GM18498 (cell line): ENCODE measurements around the gene ANKS1A.

ENCODE experiments used
- ATAC-seq: cut with Tn5 transposase; IDR thresholded peaks from one replicate; pipeline ENCODE4 v1.9.1; 2021; ENCODE audit warnings: mild to moderate bottlenecking, moderate library complexity; ENCODE audit not compliant: unreplicated experiment

The ANKS1A gene

DNA sequence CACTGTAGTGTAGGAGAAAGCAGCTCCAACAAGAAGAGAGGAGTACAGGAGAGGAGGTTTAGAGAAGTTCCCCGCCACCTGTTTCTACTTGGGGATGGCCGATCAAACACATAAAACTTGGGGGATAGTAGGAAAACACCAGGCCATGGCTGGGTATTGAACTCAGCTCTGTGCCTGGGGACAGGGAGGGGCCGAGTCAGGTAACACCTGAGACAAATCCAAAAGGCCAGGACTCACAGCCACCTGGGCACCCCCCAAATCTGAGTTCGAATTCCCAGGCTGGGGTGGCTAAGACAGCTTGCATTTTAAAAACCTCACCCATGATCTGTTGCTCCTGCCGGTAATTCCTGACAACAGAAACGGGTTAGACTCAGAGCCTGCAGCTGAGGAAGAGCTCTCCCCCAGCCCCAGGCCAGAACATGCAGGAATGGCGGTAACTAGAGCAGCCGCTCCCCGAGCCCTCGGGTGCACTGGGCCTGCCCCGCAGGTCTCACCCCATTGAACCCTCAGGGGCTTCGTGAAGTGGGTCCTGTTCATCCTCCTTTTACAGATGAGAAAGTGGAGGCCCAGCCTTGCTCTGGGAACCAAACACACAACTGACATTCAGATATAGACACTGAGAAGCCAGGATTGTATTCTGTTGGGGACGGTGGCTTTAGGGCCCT is 191.1 kb downstream of the ANKS1A start:
- no peak for ATAC-seq

DNA sequence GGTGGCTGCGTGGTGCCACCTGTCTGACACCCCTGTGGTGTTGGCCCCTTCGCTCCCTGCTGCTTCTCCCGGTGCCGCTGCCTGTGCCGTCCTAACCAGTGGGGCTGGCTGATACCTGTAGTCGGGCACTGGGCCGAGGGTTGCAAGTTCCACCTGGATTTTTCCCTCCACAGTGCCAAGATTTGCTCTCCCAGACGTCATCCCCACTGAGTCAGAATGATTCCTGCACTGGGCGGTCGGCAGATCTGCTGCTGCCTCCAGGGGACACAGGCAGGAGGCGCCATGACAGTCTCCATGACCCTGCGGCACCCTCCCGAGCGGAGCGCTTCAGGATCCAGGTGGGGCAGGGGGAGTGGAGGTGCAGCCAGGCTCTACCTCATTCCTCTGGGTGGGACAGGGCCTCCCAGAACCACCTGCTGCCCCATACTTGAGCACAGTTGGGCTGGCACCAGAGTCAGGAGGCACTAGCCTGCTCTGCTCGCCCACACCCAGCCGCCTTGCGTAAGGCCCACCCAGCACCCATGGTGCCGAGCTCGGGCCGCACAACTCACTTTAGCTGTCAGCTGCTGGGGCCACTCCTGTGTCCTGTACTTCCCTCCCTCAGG is 191.9 kb downstream of the ANKS1A start:
- no peak for ATAC-seq

DNA sequence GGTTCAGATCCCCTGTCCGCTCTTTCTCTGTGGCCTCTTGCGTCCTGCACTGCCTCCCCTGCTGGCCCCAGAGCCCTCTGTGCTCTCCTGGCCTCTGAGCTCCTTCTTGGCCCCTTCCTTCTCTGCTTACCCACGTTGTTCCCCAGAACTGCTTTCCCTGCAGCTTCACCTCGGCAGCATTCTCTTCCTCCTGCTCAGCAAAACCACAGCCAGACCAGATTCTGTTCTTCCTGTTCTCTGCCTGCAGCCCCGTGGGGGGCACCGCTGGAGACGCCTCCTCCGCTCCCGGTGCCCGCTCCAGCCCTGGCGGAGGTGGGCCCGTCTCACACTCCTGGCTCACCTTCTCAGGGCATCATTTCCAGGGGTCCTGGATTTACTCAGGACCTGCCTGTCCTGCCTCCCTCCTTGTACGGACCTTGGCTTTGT is 192.4 kb downstream of the ANKS1A start:
- ATAC-seq = no peak

DNA sequence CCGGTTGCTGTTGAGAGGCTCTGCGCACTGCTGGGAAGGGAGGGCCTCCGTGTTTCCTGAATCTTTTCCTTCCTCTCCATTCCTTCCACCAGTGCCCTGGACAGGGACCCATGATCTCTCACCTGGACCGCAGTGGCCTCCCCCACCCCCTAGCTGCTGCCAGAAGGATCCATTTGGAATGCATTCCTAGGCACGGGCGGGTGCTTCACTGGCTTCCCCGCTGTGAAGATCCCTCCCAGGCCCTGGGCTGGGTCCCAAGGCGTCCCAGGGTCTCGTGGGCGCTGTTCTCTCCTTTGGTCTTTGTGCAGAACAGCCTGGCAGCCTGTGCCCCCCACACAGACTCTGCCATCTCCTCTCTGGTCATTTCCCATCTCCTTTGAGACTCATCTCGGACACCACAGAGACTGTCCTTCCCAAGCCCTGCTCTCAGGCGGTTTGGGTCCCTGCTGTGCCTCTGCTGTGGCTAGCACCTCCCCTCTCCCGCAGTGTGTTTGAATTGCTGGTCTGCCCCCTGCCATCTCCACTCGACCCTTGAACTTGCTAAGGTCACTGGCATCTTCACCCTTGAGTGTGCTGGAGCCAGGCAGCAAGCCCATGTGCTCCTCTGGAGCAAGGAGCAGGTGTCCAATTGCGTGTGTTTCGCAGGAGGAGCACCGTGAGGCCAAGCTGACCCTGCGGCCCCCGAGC is 193.1 kb downstream of the ANKS1A start:
- no peak for ATAC-seq

DNA sequence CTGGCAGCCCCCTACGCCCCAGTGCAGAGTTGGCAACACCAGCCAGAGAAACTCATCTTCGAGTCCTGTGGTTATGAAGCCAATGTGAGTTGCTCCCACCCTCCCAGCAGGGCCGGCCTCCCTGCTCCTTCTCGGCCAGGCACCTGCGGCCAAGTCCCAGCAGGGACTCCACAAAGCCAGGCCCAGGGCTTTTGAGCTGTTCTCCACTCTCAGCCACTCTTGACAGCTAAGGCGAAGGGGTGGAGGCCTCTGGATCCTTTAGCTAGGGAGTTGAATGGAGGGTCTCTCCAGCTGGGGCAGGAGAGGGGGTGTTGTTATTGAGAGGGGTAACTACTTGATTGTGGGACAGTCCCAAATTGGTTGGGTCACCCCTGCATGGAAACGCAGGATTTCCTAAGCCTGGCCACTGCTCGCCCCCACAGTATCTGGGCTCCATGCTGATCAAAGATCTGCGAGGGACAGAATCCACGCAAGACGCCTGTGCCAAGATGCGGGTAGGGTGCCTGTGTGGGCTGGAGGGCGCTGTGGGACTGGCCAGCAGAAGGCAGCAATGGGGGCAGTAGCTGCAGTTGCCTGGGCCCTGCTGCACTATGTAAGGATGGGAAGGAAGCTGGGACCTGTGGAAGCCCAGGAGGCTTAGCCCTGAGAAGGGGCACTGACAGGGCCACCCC is 193.8 kb downstream of the ANKS1A start:
- ATAC-seq = no peak

DNA sequence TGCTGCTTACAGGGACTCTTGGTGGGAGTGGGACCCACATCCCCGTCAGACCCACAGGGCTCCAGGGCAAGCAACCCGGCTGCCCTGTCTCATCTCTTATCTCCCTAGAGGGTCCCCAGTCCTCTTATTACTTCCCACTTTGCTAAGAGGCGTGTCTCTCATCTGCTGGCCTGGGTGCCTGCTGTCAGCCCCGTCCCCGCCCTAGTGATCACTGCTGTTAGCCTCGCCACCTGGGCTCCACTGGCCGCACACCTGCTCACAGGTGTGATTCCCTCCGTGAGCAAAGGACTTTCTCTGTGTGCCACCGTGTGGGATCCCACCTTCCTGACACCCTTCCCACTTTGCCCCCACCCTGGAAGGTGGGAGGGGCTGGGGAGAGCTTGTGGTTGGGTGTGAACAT is 194.5 kb downstream of the ANKS1A start:
- ATAC-seq = no peak

DNA sequence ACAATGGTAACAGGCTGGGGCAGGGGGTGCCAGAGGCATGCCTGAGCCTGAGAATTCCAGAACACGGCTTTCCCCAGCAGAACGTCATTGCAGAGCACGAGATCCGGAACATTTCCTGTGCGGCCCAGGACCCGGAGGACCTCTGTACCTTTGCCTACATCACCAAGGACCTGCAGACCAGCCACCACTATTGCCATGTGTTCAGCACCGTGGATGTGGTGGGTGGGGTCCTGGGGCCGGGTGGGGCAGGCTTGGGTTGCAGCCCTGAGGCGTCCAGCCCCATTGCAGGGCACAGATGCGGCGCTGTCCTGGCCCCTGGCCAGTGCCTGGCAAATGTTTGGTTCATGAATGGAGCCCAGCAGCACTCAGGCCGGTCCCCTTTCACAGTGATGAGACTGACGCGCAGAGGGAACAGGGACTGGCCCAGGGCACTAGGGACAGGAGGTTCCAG is 195.0 kb downstream of the ANKS1A start:
- no peak for ATAC-seq

DNA sequence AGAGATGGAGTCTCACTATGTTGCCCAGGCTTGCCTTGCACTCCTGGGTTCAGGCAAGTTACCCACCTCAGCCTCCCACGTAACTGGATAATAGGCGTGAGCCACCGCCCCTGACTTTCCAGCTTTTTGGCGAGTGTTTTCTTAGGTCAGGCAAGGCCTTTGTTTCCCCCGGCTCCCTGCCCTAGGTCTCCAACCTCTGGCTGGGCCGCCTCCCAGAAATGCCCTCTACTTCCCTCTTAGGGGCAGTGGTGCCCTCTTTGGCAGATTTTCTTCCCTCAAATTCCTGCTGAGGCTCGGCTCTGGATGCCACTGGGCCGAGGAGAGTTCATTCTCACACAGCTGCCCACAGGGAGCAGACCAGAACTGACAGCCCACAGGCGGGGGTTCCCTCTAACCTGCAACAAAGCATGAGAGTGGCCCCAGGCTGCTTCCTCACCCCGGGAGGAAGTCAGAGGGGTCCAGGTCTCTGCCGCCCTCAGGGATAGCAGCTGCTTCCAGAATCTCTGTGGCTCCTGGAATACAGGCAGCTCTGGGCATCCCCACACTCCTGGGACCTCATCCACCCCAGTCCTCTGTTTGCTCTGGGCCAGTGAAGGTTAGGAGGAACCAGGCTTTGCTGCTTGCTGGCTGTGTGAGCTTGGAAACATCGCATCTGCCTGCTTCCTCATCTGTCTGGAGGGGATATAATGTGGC is 195.6 kb downstream of the ANKS1A start:
- no peak for ATAC-seq

DNA sequence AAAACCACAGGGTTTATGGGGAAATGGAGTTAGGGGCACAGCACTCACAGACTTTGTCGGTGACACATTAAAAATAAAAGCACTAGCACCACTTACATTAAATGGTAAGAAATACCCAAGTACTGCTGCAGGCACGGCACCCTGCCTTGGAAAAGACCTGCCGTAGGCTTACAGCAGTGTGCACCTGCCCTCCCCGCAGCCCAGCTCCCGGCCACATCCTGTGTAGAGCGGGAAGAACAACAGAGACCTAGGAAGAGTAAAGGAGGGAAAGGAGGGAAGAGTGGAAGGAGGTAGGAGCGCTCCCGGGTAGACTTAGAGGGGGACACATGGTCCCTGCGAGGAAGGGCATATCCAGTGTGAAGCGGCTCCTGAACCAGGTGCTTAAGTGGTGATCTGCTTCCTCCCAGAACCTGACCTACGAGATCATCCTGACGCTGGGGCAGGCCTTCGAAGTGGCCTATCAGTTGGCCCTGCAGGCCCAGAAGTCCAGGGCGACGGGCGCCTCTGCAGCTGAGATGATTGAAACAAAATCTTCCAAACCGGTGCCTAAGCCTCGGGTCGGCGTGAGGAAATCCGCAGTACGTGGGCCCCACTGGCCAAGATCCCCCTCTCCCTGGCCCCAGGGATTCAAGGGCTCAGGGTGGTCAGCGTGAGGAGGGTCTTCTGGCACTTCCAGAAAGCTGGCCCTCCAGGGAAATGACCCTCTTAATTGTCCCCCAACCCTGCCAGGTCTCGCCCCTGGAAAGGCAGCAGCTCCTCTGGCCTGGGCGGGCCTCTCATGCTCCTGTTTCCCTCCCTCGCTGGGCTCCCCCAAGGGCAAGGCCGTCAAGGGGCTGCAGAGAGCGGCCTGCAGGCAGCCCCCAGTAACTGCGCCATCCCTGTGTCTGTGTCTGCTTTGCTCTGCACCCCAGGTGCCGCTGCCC is 196.6 kb downstream of the ANKS1A start:
- no peak for ATAC-seq

DNA sequence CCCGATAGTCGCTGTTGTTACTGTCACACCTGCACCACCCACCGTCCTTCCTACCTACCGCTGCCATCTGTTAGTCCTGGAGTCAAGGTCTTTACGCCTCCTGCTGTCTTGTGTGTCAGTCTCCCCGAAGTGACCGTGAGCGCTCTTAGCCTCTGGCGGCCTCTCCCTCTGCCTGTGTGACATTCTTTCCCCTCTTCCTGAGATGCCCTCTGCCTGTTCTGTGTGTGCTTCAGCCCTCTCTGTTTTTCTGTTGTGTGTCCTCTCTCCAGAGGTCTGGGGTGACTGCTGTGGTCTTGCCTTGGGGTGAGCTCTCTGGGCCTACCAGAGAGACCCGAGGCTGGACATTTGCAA is 197.2 kb downstream of the ANKS1A start:
- ATAC-seq = no peak

DNA sequence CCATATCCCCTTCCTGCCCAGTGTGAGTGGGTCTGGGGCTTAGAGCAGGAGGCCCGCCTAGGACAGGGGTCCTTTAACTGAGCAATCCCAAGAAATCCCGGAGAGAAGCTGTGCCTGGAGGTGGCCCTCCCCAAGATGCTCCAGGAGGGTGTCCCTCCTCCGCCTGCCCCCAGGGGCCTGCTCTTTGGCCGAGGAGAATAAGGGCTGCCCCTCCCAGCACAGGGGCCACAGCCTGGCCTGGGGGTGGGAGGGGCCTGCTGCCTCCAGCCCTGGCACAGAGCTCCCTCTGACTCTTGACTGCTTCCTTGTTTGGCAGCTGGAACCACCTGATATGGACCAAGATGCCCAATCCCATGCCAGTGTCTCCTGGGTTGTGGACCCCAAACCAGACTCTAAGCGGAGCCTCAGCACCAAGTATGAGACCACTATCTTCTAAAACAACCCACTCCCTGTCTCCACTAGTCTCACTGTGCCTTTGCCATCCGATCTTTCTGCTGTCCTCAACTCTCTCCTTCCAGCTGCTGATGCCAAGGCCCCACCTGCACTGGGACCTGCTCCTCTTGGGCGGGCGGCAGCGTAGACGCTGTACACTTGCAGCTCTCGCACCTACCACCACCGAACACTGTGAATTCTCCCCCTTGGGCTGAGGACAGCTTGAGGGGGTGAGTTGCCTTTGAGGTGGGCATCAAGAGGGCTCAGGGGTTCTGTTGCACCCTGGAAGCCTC is 197.7 kb downstream of the ANKS1A start:
- ATAC-seq = no peak

DNA sequence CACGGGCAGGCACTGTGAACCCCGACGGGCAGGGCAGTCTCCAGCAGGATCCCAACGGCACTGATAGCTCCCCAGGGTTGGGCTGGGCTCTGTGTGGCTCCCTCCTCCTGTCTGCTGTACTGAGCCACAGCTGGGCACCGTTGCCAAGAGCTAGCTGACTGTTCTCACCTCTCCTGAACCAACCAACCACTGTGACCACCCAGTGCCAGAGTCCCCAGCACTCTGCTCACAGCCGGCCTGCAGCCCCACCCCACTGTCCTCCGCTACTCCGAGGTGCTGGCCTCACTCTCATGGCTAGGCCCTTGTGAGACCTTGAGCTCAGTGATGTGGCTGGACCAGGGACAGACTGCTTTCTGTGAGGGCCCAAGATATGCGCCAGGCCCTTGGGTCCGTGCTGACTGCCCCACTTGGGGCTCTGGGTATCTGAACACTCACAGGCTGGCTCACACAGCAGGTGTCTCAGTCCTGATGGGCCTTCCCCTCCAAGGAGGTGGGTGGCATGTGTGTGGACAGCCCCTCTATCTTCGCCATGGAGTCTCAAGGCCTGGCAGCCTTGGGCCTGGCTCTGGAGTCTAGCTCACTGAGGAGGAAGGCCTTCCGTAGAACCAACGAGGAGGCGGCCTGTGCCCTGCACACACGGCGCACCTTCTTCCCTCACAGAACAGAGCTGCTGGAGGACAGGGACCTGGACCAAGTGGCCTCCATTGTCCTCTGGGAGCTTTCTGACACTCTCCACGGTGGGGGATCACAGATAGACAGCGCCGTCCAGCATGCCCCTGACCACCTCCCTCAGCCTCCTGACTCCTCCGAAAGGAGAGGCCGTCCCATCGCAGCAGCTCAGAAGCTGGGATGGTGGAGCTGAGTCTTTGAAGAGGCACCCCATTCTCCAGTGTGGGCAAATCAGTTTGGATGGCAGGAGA is 198.6 kb downstream of the ANKS1A start:
- no peak for ATAC-seq

DNA sequence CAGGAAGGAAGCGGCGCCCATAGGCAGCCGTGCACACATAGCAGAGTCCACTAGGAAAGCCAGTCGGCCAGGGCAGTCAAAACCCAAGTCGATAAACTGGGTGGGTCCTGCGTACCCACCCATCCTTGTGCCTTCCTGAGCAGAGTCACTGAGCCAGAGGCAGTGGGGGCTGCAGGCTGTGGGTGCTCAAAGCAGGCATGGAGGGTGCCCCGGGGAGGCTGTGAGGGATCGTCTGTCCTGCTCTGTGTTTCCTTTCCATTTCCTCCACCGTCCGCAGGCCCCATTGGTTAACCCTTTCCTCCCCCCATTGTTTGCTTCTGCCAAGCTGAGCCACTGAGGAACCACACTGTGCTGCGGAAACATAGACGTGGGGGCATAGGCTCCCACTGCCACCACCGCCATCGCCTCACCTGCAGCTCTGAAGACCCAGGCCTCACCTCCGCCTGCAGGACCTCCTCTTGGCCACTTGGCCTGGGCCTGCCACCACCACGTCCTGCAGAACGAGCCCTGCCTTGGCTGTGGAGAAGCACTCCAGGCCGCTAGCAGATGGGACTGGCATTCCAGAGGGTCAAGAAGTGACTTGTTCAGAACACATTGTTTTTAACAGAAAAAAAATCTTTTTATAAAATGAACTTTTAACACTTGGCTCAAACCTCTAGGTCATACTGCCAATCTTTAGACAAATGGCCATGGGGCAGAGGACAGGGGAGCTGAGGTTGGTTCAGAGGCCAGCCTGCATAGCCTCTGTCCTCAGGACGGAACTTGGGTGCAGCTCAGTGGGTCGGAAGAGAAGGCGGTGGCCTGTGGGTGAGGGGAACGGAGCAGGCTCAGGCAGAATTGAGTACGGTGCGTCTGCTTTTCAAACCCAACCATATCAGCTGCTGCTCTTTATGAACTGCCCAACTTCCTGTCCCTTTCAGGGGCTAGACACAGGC is 199.5 kb downstream of the ANKS1A start:
- no peak for ATAC-seq

DNA sequence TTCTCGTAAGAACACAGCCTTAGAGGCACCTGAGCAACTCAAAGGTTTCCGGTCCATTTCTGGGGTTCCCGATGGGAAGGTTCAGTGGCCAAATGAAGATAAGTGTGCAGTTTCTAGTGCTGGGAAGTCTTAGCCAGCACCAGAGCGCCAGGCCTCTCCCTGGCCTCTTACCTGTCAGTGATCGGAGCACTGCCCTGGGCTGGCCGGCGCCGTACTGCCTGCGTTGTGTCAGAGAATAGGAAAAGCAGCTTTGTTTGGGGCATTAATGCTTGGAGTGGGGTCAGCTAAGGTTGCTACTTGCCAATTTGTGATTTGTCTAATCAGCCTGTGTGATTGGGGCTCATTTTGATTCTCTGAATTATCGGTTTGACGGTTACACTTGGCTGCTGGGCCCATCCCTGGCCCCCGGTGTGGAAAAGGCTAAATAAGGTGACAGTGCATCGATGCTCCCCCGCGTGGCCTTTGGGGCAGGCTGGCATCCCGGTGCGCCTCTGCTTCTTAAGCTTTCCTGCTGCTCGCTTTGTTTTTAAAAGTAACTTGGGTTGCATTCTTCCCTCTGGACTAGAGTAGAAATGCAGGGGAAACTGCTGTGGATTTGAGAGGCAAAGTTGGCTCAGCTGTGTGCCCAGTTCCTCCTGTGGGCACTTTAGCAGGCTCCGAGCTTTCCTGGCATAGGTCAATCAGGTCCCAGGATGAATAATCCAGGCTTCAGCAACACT is 200.3 kb downstream of the ANKS1A start:
- no peak for ATAC-seq

DNA sequence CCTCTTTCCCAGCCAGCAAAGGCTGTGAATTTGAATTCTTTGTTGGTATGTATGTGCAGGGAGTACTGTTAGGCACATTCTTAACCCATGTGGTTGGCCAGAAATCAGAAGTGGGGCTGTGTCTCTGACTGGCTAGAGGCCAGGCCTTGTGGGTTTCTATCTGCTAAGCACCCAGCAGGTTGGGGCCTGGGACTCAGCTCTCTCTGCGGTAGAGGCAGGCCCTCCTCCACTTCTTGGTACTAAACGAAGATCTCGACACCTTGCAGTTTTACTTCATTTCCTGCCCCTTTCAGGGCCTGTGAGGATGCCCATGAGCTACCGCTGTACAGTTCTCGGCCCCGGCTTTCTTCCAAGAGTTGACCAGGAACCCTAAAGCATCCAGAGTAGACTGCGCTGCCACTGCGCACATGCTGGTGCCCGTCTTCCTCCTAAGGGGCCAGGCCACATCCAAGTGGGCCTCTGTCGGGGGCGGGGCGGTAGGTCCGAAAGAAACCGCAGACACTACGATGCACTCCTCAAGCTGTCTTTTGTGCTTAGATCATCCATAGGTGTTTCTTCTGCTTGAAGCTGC is 201.0 kb downstream of the ANKS1A start:
- no peak for ATAC-seq

DNA sequence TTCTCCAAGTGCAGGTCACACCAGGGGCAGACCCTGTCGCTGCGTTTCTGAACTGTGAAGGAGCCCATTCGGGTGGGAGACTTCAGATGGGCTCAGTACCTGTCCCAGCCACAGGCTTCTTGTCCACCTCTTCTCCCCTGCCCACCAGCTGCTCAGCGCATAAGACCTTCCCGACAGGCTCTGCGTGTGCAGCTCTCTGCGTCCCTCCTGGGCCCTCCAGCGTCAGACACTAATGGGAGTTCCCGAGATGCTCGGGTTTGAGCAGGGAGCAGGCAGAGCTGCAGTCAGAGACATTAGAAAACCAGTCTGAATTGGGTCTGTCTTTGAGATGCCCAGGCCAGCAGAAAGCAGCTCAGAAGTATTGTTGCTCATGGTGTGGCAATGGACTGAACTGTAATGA is 201.7 kb downstream of the ANKS1A start:
- no peak for ATAC-seq
